ENCODE results near the gene SNAP25. TPM values are rescaled to one million over a fixed set of nuclear protein-coding genes. Genes with fewer than 3 reads are reported as not detected.

The SNAP25 gene
- polyA plus RNA-seq, 3 donors from 2014 or later = not detected

DNA sequence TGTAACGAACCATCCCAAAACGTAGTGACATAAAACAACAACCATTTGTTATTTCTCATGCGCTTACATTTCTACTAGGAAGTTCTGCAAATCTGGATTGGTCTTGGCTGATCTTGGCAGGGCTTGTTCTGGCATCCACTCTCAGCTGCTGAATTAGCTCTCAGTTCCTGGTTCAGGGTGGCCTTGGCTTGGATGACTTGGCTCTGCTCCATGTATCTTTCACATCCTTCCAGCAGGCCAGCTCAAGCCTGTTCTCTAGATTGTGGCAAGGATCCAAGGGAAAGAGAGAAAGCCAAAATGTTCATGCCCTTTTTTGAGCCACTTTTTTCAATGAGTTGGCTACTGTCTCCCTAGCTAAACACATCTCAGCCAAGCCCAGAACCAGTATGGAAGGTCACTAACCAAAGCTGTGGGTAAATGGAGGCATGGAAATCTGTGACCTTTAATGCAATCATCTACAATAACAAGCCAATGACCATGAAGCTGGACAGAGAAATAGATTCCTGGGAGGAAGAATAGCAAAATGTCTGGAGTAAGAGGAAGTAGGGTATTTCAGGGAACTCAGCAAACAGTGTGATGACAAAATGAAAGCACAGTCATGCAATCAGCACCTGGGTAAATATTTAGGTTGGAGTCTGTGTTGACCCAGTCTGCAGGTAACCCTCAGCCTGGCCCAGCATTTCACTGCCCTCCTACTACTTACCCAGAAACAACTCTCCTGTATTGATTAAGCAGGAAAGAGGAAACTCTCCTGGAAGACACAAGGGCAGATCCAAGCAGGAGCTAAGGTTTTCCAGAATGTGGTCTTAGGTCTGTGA is 32.7 kb upstream of the SNAP25 start:
- peaks cover 1 to 8% (median 2%) of the 10 kb centered on the region in 3 donors for H3K27me3 Mint-ChIP-seq (ENCODE audit: low read depth in 3 of 3)
- peaks cover 0 to 5% (median 0%) of the 10 kb centered on the region in 6 donors for H3K9me3 Mint-ChIP-seq
- H3K36me3 Mint-ChIP-seq = peaks cover 0 to 4% (median 0%) of the 10 kb centered on the region in 3 donors
- no peaks in the 10 kb centered on the region for H3K4me1 Mint-ChIP-seq
- H3K27ac Mint-ChIP-seq = no peak overlapping the region
- no peak overlapping the region for H3K4me3 Mint-ChIP-seq
- no peak for DNase-seq

DNA sequence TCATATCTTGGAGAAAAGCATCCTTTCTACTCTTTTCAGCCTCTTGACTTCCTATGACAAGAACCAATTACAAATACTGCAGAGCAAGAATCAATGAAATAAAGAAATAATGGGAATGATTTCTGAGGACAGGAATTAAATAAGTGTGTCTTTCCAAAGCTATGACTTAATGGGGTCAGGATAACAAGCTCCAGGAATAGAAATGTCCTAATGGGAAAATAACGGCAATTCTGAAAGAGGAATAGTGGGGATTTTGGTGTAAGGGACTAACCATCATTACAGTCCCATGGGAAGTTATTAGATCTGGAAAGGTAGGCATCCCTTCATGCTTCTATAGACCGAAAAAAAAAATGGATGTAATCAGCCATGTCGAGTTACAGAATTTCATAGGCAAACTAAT is 28.2 kb upstream of the SNAP25 start:
- H3K9me3 Mint-ChIP-seq = peaks cover 0 to 5% (median under 1%) of the 10 kb centered on the region in 6 donors
- no peak for DNase-seq
- no peaks in the 10 kb centered on the region for H3K4me1 Mint-ChIP-seq
- peaks cover 0 to under 1% (median 0%) of the 10 kb centered on the region in 3 donors for H3K36me3 Mint-ChIP-seq
- no peak overlapping the region for H3K4me3 Mint-ChIP-seq
- H3K27ac Mint-ChIP-seq = no peak overlapping the region
- H3K27me3 Mint-ChIP-seq (ENCODE audit: low read depth in 3 of 3) = peaks cover 0 to 8% (median 3%) of the 10 kb centered on the region in 3 donors

DNA sequence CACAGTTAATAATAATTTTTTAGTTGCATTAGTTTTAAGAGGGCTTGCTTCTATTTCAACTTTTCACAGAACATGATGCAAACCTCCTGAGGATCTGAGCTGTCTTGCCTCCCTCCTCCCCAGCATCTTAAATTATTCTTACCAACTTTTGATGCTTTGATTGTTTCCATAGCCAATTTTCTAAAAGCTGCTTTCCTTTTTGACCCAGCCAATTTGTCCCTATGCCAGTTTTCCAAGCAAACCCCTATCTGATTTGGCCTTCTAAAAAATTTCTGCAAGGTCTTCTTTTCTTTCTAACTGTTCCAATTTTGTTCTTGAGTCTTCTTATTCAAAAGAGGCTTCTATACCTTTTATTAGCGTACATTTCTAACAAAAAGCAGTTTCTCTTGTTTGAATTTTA is 26.5 kb upstream of the SNAP25 start:
- peaks cover 0 to 1% (median 0%) of the 10 kb centered on the region in 6 donors for H3K9me3 Mint-ChIP-seq
- no peaks in the 10 kb centered on the region for H3K36me3 Mint-ChIP-seq
- no peak overlapping the region for H3K27ac Mint-ChIP-seq
- no peak overlapping the region for H3K4me3 Mint-ChIP-seq
- peaks cover 1 to 4% (median 2%) of the 10 kb centered on the region in 3 donors for H3K27me3 Mint-ChIP-seq (ENCODE audit: low read depth in 3 of 3)
- no peak for DNase-seq
- H3K4me1 Mint-ChIP-seq = no peaks in the 10 kb centered on the region

DNA sequence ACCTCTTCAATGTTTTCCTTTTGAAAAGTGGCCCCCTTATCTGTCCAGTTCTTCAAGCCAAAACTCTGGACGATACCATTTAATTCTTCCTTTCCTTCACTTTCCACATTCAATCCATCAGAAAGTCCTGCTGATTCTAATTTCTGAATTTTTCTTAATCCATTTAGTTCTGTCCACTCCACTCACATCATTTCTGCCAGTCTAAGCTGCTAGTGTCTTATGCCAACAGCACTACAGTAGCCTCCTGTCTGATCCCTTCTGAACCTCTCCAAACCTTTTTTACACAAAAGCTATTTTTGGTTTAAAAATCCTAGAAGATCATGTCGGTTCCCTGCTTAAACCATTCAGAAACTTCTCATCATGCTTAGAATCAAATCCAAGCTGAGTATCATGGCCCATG is 24.5 kb upstream of the SNAP25 start:
- H3K27ac Mint-ChIP-seq = no peak overlapping the region
- no peak for DNase-seq
- no peaks in the 10 kb centered on the region for H3K4me1 Mint-ChIP-seq
- no peaks in the 10 kb centered on the region for H3K36me3 Mint-ChIP-seq
- peaks cover 0 to 1% (median 0%) of the 10 kb centered on the region in 6 donors for H3K9me3 Mint-ChIP-seq
- peaks cover 1 to 4% (median 2%) of the 10 kb centered on the region in 3 donors for H3K27me3 Mint-ChIP-seq (ENCODE audit: low read depth in 3 of 3)
- H3K4me3 Mint-ChIP-seq = no peak overlapping the region

DNA sequence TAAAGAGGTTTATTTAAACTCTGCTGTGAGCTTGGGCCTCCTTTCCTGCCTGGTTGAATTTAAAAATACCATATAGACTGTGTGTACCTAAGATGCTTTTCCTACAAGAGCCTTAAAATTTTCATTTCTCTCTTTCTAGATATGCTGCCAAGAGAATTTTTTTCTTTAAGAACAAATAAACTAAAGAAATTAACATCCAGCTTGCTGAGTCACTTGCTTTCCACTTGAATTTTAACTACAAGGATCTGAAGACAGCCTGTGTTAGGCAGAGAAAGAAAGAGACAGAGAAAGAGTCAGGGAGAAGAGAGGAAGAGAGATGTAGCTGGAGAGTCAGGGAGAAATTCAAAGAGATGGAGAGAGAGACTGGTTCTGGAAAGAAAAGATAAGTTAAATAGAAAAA is 18.3 kb upstream of the SNAP25 start:
- Mint-ChIP-seq H3K27ac (no peak overlapping the region), H3K4me1 (no peaks in the 10 kb centered on the region), H3K9me3 (peaks cover 0 to 2% (median 0%) of the 10 kb centered on the region in 6 donors), H3K36me3 (no peaks in the 10 kb centered on the region), H3K4me3 (no peak overlapping the region), H3K27me3 (ENCODE audit: low read depth in 3 of 3) (peaks cover 0 to 11% (median 3%) of the 10 kb centered on the region in 3 donors)
- no peak for DNase-seq

DNA sequence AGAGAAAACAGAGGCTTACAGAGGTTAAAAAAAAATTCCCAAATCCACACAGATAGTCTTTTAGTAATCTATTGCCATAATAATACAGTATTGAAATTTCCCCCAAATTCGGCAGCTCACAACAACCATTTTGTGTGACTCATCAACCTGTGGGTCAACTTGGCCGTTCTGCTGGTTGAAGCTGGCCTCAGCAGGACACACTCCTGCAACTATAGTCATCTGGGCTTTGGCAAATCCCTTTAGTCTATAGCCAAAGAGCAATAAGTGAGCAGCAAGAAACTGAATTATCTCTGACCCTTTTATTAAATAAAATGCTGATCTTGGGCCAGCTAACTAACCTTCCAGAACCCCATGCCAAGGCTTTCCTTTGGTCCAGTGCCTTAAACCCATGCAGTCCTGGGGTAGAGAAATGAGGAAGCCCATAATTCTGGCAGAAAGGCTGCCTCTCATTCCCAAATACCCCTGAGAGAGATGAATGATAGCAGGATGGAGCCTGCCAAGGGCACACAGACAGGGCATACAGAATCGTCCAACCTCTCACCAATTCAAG is 17.2 kb upstream of the SNAP25 start:
- no peak overlapping the region for H3K27ac Mint-ChIP-seq
- peaks cover 0 to 11% (median 3%) of the 10 kb centered on the region in 3 donors for H3K27me3 Mint-ChIP-seq (ENCODE audit: low read depth in 3 of 3)
- H3K4me1 Mint-ChIP-seq = no peaks in the 10 kb centered on the region
- no peaks in the 10 kb centered on the region for H3K36me3 Mint-ChIP-seq
- H3K4me3 Mint-ChIP-seq = no peak overlapping the region
- H3K9me3 Mint-ChIP-seq = peaks cover 0 to 4% (median 0%) of the 10 kb centered on the region in 6 donors
- no peak for DNase-seq

DNA sequence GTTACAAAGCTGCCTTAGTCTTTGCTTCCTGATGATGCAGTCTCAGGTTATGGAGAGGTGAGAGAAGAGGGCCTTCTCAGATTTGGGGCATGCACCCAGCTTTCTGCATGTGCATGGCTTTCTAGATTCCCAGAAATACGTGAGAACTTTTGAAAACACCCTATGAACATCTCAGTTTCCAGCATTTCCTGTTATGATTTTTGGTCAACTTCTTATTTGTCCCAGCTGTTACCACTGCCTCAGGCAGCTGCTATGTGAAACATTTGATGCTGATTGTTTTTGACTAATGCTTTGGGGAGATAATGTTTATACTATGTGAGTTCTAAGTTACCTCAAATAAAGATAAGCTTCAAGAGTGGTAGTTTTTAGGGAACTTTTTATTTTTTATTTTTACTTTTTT is 9.5 kb upstream of the SNAP25 start:
- no peaks in the 10 kb centered on the region for H3K36me3 Mint-ChIP-seq
- H3K4me1 Mint-ChIP-seq = no peaks in the 10 kb centered on the region
- H3K9me3 Mint-ChIP-seq = peaks cover 0 to 2% (median 0%) of the 10 kb centered on the region in 6 donors
- no peak overlapping the region for H3K4me3 Mint-ChIP-seq
- peaks cover 8% of the 10 kb centered on the region in 3 donors for H3K27me3 Mint-ChIP-seq (ENCODE audit: low read depth in 3 of 3)
- H3K27ac Mint-ChIP-seq = no peak overlapping the region
- no peak for DNase-seq

DNA sequence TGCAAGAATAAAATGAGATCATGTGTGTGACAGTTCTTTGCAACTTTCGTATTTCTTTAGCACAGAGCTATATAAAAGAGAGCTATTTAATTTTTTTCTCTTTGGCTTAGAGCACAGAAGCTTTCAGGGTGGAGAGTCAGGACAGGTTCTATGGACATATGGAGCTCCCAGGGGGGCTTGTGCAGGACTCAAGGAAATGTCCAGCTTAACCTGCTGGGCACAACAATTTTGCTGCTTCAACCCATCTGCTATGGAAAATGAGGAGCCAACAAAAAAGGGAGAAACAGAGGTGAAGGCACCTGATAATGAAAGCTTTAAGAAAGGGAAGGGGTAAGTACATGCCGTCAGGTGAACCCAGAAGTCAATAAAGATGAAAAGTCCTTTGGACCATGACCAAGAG is 5.1 kb upstream of the SNAP25 start:
- peaks cover 7 to 8% of the 10 kb centered on the region in 2 donors for H3K4me1 Mint-ChIP-seq

DNA sequence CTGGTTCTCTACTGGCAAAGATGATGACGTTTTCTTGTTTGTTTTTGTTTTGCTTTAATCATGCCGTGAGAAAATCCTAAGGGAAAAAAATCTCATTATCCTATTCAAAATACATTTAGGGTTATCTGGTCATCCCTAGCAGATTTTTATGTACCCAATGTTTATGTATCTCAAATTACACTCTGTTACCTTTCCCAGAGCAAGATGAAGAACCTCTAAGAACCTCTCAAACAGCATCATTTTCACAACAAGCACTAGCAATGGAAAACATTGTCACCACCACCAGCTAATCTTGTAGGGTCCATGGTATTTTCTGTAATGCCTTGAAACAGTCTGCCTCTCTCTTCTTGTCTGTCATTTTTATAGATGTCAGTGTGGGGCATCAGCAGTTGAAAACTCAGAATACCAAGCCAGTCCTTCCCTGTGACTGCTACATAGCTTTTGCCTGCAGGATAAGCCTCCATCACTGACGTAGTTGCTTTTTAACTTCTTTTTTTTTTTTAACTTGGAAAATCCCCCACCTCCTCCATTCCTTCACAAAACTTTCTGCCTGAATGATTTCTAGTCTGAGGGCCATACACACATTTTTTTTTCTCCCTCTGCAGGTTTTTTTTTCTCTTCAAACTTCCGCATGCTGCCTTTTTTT is 2.4 kb upstream of the SNAP25 start:
- no peak for DNase-seq
- Mint-ChIP-seq H3K27ac (no peak overlapping the region), H3K4me1 (peaks cover 17 to 26% of the 10 kb centered on the region in 2 donors), H3K9me3 (peaks cover 0 to 13% (median 2%) of the 10 kb centered on the region in 6 donors), H3K27me3 (ENCODE audit: low read depth in 3 of 3) (peaks cover 16 to 44% (median 25%) of the 10 kb centered on the region in 3 donors), H3K4me3 (no peak overlapping the region), H3K36me3 (no peaks in the 10 kb centered on the region)

More for the DNA sequence above, 5.1 kb upstream of the SNAP25 start:
- H3K9me3 Mint-ChIP-seq = peaks cover 0 to 13% (median 2%) of the 10 kb centered on the region in 6 donors
- H3K27ac Mint-ChIP-seq = no peak overlapping the region
- no peaks in the 10 kb centered on the region for H3K36me3 Mint-ChIP-seq
- no peak for DNase-seq
- H3K27me3 Mint-ChIP-seq (ENCODE audit: low read depth in 3 of 3) = peaks cover 12 to 27% (median 21%) of the 10 kb centered on the region in 3 donors
- H3K4me3 Mint-ChIP-seq = no peak overlapping the region

DNA sequence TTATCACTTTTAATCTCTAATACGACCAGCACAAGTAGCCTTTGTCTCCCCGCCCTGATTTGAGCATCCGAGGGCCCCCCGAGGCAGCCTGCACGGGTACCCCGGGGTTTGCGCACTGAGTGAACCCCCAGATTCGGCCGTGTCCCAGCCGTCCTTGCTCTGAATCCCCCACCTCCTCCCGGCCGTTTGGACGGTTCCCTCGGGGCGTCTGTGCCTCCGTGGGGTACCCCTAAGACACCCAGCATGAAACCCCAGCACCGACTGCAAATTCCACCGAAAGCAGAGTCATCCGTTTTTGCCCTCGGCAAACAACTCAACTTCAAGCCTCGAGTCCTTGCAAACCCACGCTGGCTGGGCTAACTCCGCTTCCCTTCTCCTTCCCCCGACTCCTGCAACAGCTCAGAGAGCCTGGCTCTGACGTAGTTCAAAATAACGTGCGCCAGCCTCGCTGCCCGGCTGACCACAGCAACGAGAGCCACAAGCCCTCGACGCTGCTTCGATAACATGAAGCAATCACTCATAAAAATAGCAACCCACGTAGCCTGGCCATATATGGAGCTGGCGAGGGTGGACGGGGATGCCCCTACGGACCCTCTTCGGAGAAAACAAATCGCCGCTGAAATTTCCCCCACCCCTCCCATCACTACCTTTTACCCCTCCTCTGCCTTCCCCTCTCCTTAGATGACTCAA is 764 bp upstream of the SNAP25 start:
- peaks cover 0 to 13% (median 2%) of the 10 kb centered on the region in 6 donors for H3K9me3 Mint-ChIP-seq

DNA sequence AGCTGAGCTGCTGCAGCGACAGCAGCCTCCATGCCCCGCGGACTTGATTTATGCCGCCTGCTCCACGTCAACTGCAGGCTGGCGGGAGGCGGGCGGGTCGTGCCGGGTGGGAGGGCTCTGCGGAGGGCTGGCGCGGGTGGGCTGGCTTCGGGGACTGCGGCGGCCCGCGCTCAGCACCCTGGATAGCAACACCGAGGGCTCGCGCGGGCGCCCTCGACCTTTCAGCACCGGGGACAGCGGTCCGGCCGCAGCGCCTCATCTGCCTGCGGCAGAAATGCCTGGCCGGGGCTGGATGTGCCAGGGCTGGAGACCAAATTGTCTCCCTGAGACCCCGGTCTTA is 792 bp downstream of the SNAP25 start:
- peaks cover 17 to 26% of the 10 kb centered on the region in 2 donors for H3K4me1 Mint-ChIP-seq
- peaks cover 0 to 13% (median 2%) of the 10 kb centered on the region in 6 donors for H3K9me3 Mint-ChIP-seq
- H3K36me3 Mint-ChIP-seq = no peaks in the 10 kb centered on the region
- peak; percentile 72 to 76 (median 74) for DNase-seq
- H3K27ac Mint-ChIP-seq = no peak overlapping the region
- peaks cover 15 to 47% (median 24%) of the 10 kb centered on the region in 3 donors for H3K27me3 Mint-ChIP-seq (ENCODE audit: low read depth in 3 of 3)
- peak overlapping the region in 4 of 5 donors; percentile 20 to 71 (median 66) for H3K4me3 Mint-ChIP-seq

More for the DNA sequence above, 764 bp upstream of the SNAP25 start:
- Mint-ChIP-seq H3K4me1 (peaks cover 17 to 26% of the 10 kb centered on the region in 2 donors), H3K27me3 (ENCODE audit: low read depth in 3 of 3) (peaks cover 16 to 45% (median 27%) of the 10 kb centered on the region in 3 donors), H3K27ac (peak overlapping the region in 1 of 6 donors; percentile 54), H3K4me3 (peak overlapping the region; percentile 36 to 80 (median 57)), H3K36me3 (no peaks in the 10 kb centered on the region)
- DNase-seq = peak; percentile 4 to 12 (median 4)

DNA sequence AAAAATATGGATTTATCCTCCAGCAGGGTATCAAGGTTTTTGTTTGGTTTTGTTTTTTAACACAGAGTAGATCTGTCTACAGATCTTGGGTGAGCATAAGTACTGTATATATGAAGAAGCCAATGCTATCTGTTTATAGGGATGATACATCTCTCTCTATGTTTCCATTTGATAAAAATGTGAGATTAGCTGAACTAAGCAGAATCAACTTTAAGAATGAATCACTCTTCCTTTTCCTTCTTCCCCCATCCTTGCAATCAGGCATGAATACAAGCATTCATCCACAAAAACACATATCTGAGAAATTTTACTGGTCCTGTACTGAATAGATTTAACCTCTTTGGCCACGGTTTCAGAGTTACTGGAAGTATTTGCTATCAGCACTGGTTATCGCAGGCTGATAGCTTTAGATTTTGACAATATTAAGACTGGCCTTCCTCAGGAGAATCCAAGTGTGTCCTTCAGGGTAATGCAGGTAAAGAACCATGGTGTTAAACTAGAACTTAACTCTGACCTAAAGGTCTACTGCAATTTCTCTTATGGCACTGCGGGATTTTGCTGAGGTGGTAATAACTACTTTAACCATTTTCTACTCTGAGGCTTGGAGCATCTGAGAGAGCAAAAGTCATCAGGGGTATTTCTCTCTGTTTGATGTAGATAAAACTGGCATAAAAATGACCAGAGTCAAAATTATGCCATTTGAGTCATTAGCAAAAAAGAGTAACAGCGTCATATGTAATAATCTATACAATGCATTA is 1.5 kb downstream of the SNAP25 start:
- DNase-seq = no peak
- Mint-ChIP-seq H3K9me3 (peaks cover 0 to 13% (median 2%) of the 10 kb centered on the region in 6 donors), H3K27me3 (ENCODE audit: low read depth in 3 of 3) (peaks cover 16 to 45% (median 24%) of the 10 kb centered on the region in 3 donors), H3K27ac (no peak overlapping the region), H3K4me1 (peaks cover 17 to 26% of the 10 kb centered on the region in 2 donors), H3K36me3 (no peaks in the 10 kb centered on the region), H3K4me3 (no peak overlapping the region)

DNA sequence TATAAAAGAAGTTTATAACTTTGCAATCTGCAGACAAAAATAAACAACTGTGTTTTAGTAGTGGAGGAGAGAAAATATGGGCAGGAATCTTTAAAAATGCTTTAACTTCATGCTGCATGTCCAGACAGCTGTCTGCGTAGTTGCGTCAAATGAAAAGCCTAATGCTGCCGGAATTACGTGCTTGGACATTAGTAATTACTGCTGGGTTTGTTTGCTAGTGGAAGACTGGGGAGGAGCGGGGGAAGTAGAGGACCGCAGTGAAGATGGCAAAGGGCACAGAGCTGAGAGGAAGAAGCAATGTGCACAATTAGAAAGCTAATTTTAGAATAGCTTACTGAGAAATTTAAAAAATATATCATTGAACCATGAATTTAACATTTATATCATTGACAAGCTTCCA is 2.4 kb downstream of the SNAP25 start:
- no peak for DNase-seq
- peaks cover 17 to 26% of the 10 kb centered on the region in 2 donors for H3K4me1 Mint-ChIP-seq
- no peak overlapping the region for H3K4me3 Mint-ChIP-seq
- H3K36me3 Mint-ChIP-seq = no peaks in the 10 kb centered on the region
- peaks cover 16 to 40% (median 28%) of the 10 kb centered on the region in 3 donors for H3K27me3 Mint-ChIP-seq (ENCODE audit: low read depth in 3 of 3)
- H3K9me3 Mint-ChIP-seq = peaks cover 0 to 13% (median 2%) of the 10 kb centered on the region in 6 donors
- H3K27ac Mint-ChIP-seq = no peak overlapping the region

Data from immature natural killer cell (primary cell).